ENCODE measurements around the gene KCNK18.
"Not testable (repeated sequence)": the region's sequence is repeated elsewhere in the genome, so short reads cannot be mapped to it uniquely, and the experiment has no call there.

The KCNK18 gene

DNA sequence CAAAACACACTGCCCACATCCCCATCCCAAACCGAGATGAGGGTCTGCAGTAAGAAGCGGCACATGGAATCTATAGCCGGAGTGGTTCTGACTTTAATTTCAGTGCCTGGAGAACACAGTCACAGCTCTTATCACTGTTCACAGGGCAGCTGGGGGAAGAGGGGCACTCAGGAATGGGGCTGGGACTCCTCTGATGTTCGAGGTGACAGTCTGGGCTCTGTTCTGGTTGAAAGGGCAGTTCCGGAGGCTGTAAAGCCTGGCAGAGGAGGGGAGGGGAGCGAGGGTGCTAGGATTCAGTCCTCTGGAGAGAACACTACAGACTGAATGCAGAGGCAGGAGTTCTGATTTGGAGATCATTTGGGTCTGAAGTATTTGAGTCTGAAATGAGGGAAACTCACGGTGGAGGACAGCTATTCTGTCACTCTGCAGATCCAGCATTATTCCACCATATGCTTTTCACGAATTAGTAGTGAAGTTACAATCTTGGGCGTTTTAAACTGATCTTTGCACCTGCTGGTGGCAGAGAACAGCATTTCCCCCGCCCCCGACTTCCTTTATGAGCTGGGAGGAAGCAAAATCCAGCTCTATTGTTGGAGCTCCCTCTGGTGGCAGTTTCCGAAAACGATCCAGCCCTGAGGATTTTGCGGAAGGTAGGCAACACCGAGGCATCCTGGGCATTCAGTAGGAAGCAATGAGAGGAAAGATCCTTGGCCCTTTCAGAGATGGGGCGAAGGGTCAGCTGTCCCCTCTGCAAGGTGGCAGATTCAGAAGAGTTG, 22.7 kb upstream of the KCNK18 start:
- DNase-seq = peak; percentile 83

GRCh38 chr10:117175215-117175900, 21.9 kb upstream of the KCNK18 start:
- DNase-seq = no peak

- DNase-seq = peak; percentile 79
These were observed 21.3 kb upstream of the KCNK18 start for GRCh38 chr10:117175901-117176534.

DNA sequence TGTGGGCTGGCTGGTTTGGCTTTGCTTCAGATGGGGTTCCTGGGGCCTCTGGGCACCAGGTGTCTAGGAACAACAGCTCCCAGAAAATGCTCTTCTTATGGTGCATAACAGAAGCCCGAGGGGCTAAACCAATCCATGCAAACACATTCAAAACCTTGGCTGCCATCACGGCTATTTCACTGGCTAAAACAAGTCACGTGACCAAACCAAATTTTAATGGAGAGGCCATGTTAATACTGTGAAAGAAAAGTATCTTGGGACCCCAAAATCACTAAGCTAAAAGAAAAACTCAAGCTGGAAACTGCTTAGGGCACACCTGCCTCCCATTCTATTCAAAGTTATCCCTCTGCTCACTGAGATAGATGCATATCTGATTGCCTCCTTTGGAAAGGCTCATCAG, 19.1 kb upstream of the KCNK18 start:
- no peak for DNase-seq

DNA sequence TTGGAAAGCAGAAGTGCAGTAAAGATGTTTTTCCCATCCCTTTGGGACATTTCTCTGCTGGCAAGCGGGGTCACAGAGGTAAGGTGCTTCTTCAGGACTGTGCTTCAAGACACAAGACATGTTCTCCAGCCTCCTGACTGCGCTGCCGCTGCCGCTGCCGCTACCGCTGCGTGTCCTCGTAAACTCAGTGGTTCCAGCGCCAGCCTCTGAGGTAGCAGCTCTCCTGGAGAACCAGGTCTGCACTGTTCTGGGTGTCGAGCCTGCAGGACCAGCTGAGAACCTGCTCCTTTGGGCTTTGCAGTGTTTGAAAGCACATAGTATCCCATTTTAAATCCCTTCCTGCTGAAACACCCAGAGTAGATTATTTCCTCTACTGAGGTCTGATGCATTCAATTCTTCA, 13.0 kb upstream of the KCNK18 start:
- no peak for DNase-seq

- no peak for DNase-seq
These were observed 12.5 kb upstream of the KCNK18 start for GRCh38 chr10:117184821-117185220.

- not testable (repeated sequence) for DNase-seq
These were observed 11.5 kb upstream of the KCNK18 start for GRCh38 chr10:117185817-117186216.

GRCh38 chr10:117186832-117187615, 10.3 kb upstream of the KCNK18 start:
- DNase-seq = no peak

DNA sequence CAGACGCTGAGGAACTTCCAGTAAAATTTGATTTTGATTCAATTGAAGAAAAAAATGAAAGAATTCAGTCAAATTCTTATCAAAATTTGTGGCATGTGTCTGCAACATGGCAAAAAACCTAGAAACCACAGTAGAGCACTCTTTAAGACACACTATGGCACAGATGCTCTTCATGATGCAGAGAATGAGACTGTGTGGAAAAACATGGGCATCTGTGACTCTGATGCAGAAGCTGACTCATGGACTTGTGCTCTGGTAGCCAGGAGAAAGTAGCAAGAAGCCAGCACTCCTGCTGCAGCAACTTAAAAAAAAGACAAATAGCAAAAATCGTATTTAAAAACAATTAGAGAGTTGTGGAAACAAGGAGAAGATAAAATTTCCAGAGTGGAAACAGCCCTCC, 8.9 kb upstream of the KCNK18 start:
- no peak for DNase-seq

GRCh38 chr10:117189557-117189956, 7.7 kb upstream of the KCNK18 start:
- DNase-seq = no peak

GRCh38 chr10:117198088-117198487, 799 bp downstream of the KCNK18 start:
- no peak for DNase-seq

DNA sequence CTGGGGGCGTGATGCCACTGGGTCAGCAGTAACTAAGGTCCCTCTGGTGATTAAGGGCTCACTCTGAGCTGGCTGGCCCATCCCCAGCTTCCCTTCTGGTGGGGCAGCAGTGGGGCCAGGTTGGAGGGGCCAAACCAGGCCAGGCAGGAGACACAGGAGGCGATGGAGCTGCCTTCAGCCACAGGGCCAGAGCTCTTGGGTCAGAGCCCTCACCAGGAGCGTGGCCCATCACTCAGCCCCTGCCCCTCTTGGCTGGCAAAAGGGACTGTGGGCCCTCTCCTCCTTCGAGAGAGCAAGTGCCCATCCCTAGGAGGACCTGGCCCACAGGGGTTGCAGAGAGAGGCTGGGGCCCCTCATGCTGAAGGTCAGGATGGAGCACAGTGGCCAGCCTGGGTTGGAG, 4.5 kb downstream of the KCNK18 start:
- DNase-seq = no peak

DNA sequence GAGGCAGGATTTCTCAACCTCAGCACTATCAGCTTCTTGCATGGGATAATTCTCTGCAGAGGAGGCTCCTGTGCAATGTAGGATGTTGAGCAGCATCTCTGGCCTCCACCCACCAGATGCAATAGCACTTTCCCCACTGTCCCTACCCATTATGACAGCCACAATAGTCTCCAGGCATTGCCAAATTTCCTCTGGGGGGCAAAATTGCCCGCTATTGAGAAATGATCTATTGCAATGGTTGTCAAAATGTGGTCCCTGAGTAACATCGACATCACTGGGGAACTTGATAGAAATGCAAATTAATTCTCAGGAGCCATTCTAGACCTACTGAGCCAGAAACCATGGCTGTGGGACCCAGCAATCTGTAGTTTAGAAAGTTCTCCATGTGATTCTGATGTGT, 7.0 kb downstream of the KCNK18 start:
- no peak for DNase-seq

- no peak for DNase-seq
These were observed 14.9 kb downstream of the KCNK18 start for GRCh38 chr10:117212176-117212575.

GRCh38 chr10:117214401-117214800, 17.1 kb downstream of the KCNK18 start:
- DNase-seq = no peak

GRCh38 chr10:117215079-117215478, 17.8 kb downstream of the KCNK18 start:
- DNase-seq = no peak

- DNase-seq = no peak
These were observed 18.7 kb downstream of the KCNK18 start for GRCh38 chr10:117216028-117216427.

DNA sequence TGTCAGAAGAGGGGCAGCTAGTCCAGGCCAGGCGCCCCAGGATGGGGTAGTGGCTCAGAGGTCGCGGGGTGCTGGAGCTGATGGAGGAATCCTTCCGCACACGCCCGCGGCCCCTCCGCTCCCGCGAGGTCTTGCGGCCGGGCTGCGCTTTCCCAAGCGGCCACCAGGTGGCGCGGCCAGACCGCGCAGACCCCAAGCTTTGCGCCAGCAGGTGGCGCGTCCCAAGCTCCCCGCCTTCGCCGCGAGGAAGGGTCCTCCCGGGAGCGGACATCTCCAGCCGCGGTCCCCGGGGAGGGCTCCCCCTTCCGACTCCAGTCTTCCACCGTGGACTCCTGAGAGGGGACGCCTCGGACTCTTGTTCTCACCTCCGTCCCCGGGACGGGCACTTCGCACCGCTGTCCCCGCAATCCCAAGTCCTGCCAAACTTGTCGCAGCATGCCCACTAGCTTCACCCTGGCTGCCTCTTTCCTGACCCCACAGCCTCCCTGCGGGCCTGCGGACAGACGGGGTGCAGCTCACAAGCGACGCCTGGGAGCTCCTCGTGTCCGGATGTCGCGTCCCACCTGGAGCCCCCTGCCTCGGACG, 19.4 kb downstream of the KCNK18 start:
- peak; percentile 75 for DNase-seq

- peak; percentile 44 for DNase-seq
These were observed 20.0 kb downstream of the KCNK18 start for GRCh38 chr10:117217196-117217761.

DNA sequence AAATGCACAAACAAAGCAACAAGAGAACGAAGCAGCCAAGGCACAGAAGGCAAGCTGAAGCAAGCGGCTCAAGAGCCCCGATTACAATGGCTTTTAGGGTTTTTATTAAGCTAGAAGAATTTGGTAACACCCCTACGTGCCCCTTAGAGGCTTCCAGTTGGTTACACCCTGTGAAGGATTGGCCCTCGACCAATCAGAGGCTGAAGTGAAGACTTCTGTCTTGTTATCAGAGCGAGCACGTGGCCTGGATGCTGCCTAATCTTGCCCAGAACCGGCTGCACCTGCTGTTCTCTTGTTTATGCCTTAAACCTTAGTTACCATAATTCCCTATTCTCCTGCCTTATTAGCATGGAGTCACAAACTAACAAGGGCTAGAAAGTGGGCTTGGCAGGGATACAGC, 21.4 kb downstream of the KCNK18 start:
- no peak for DNase-seq

DNA sequence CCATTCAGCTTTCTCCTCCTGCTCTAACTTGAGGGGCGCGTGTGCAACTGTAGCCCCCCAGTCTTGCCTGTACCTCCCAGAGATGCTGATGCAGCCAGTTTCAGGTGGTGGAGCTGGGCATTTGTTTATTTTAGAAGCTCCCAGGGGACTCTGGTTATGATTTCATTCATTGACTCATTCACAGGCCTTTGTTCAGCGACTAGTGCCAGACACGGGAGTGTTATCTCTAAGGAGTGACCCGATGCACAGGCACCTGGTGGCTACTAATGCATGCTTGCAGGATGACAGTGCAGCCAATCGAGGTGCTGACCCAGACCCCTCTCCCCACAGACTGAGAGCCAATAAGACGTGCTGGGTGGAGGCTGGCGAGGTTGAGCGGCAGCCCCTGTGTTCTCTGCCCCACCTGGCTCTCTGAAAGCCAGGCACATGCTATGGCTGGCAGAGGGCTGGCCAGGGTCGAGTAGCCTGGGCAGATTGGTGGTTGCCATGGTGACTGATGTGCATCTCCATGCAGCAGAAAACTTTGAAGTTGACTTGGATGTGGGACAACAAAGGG, 23.9 kb downstream of the KCNK18 start:
- no peak for DNase-seq

DNA sequence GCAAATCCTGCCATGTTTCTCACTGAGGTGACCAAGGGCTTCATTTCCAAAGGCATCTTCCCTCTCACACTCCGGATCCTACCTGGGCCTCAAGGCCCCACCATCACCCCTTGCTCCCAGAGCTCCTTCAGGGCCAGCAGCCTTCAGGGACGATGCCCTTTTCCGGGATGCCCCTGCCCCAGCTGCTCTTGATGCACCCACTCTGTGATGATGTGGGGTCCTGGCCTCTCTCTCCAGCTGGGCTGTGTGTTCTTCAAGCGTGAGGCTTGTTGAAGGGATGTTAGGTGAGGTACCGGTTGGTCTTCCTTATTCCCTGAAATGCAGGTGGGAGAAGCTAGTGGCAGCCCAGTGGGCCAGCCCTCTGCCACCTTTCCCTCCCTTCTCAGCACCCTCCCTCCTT, 25.3 kb downstream of the KCNK18 start:
- DNase-seq = no peak
